HG03342 (cell line): ENCODE results near the gene S100A4.
"Not testable (repeated sequence)": the region's sequence is repeated elsewhere in the genome, so short reads cannot be mapped to it uniquely, and the experiment has no call there.

Source experiments
- ATAC-seq: cut with Tn5 transposase; IDR thresholded peaks from one replicate; pipeline ENCODE4 v1.9.1; 2021; ENCODE audit warnings: mild to moderate bottlenecking, moderate library complexity; ENCODE audit not compliant: unreplicated experiment

Gene S100A4

DNA sequence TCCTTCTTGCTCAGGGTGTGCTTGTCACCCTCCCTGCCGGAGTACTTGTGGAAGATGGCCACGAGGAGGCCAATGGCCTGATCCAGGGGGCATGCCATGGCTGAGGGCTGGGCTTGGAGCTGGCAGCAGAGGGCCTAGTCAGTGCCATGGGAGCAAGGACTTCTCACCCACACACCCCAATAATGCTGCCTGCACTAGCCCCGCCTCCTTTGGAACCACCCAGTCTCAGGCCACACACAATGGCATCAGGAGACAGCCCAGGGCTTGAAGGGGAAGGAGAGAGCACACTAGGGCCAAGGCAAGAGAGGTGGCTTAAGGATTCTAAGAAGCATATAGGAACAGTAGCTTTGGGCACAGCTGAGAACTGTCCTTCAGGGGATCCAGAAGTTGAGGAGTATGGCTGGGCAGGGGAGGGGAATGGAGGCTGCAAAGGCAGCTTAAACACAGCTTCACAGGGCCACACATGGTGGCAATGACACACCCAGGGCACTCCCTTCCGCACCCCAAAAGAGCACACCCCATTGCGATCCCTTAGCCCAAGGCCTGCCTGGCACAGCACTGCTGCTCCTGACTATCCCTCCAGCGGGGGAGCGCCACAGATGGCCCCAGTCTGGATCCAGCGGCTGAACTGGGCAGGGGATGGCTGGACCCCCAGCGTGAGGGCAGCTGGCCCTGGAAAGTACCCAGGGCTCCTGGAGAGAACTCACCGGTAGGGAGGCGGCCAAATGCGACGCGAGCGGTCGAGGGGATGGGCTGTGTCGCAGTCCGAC is 10.2 kb downstream of the S100A4 start, which contains the start of gene S100A6:
Gene S100A6 (minus strand): TSS at position 750 of the 770 bp plus-strand sequence. CDS start 652 bp downstream, at position 98.
- ATAC-seq = no peak

- ATAC-seq = no peak
Observed at GRCh38 chr1:153534925-153535241, 10.7 kb downstream of the S100A4 start.

DNA sequence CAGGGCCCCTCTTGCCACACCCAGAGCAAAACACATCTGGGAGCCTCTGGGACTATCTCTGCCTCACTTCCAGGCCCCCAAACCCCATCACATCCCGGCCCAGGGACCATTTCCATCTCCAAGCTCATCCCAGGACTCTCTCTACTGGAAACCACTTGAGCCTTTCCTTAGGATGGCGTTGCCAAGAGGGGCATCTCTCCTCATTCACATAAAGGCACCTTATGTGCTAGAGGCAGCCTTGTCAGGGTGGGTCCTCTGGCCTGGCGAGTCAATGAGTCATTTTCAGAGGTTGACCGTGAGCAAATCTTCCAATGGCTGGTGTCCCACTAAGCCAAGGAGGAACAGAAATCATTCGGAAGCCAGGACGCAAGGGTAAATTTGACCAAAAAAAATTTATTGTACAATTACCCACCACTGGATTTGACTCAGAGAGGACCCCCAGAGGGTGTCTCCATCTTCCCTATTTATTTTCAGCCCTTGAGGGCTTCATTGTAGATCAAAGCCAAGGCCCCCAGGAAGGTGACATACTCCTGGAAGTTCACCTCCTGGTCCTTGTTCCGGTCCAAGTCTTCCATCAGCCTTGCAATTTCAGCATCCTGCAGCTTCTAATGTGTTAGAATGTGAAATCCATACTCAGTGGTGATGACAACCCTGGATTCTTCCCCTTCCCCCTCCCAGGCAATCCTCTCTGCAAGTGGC is 11.2 kb downstream of the S100A4 start:
- ATAC-seq = no peak

DNA sequence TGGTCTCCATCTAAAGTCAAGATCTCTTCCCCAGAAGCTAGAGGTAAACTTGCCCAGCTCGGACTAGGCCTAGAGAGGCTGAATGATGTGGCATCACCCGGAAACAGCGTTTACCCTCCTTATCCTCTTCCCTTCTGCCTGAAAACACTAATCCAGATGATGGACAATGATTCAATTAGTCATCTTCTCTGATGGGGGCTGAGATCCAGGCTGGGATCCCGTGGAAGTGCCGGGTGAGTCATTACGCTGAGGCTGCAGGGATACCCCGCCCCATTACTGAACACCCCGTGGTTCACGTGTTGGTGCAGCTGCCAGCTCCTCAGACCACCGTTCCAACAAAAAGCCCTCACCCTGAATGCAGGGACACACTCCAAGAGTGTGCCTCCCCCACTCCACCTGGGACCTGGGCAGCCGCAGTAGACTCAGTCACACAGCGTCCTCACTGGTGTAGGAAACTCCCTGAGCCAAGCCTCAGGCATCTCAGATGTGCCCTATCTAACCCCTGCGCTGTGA is 11.9 kb downstream of the S100A4 start:
- ATAC-seq = no peak

GRCh38 chr1:153532769-153533599 is 12.6 kb downstream of the S100A4 start:
- ATAC-seq = no peak

DNA sequence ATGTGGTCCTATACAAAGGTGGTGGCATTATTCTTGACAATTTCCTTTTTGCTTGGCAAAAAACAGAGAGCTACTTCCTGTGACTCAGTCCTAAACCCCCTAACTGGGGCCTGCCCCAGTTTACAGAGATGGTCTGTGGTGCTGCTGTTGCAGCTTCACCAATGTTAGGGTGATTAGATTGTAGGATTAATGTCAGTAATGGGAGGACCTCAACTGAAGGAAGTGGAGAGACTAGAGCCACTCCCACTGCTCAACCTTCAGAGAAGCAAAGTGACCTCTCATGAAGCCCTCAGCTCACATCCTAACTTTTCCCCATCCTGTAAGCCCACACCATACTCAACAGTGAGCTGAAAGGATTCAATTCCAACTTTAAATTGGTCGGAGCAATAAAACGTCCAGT is 13.4 kb downstream of the S100A4 start:
- no peak for ATAC-seq

DNA sequence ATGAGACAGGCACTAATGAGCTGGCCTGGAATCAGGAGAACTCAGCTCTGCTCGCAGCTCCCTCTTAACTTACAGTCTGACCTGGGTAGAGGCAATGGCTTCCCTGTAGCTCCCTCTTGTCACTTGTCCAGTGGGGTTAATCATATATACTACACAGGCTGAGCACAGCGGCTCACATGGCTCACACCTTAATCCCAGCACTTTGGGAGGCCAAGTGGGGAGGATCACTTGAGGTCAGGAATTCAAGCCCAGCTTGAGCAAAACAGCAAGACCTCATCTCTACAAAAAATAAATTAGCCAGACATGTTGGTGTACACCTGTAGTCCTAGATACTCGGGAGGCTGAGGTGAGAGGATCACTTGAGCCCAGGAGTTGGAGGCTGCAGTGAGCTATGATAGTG is 14.0 kb downstream of the S100A4 start:
- ATAC-seq = no peak

DNA sequence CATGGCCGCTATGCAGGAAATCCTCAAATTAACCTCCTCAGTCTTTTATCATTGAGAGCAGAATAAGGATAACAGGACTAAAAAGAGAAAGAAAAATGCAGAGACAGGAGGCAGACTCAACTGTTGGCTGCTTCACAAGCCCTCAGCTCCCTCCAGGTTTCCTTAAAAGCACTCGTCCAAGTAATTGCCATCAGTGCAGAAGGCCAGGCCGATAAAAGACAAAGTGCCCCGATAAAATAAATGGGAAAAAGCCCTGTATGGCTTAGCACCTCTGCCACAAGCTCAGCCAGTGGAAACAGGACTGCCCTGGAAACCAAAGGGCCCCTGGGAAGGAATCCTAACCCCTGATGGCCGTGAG is 17.9 kb downstream of the S100A4 start:
- ATAC-seq = no peak

DNA sequence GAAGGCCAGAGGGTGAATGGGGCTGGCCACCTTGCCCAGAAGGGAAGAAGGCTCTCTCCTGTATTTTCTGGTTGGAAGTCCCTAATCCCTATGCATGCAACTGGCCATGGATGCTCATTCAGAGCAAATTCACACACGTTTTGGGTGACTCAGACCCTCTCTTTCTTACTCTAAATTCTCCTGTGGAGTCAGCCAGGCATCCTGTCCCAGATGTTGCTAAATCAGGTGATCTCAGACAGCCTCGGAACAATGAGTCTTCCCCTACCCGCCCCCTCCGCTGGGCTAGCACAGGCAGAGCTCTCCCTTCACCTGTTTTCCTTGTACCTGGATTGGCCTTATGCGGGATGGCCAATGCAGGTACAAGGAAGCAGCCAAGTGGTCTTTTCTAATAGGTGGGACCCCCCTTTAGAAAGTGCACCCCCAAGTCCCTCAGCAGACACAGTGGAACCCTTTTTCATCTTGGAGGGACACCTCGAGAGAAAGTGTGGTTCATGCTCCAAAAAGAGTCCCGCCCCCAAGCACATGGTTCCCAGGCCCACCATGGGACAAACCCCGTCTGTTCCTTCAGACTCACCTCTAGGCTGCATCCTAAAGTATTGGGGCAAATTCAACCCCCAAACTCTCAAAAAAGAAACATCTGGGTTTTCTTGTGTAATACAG is 18.5 kb downstream of the S100A4 start:
- no peak for ATAC-seq

DNA sequence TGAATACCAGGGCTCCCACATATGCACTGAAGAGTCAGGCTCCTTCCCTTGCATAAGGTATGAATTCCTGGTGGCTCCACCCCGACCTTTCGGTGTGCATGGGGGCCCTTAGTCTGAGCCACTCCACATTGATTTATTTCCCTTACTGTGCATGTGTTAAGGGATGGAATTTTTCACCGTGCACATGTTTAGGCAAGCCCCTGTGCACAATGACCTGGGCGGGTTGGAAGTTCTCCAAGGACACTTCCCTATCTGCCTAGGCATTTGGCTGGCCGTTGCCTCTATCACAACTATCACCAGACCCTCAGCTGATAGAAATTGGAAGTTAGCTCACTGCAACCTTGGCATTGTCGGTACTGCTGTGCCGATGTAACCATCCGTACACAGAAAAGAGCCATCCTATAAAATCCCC is 19.5 kb downstream of the S100A4 start:
- ATAC-seq = no peak

- ATAC-seq = no peak
Observed at GRCh38 chr1:153525088-153525728, 20.4 kb downstream of the S100A4 start.

- not testable (repeated sequence) for ATAC-seq
Observed at GRCh38 chr1:153522353-153523048, 23.1 kb downstream of the S100A4 start.

DNA sequence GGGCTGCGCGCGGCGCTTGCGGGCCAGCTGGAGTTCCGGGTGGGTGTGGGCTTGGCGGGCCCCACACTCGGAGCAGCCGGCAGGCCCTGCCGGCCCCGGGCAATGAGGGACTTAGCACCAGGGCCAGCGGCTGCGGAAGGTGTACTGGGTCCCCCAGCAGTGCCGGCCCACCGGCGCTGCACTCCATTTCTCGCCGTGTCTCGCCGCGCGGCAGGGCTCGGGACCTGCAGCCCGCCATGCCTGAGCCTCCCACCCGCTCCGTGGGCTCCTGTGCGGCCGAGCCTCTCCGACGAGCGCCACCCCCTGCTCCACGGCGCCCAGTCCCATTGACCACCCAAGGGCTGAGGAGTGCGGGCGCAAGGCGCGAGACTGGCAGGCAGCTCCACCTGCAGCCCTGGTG is 23.8 kb downstream of the S100A4 start:
- not testable (repeated sequence) for ATAC-seq

DNA sequence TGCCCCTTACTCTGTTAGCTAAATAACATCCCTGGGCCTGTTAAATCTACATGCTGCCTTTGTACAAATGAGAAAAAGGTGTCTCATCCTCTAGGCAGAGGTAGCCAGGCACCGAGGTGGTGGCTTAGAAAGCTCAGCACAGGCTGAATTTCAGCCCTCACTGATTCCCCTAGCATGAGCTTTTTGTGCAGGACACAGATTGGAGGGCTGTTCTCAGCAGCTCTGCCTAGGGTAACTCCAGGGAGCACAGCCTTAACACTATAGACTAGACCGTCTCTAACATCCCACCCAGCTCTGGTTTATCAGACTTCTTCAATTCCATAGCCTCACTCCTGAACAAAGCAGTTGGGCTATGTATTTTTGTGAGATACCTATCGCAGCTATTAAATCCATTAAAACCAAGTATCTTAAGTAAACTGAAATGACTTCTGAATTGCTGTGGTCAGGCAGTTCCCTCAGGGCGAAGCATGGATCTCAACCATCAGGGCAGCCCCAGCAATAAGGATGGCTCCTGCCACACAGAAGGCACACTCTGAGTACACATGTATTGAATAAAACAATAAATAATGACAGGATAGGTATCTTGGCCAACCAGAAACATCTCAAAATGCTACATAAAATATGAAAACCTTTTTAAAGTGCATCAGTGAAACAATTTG is 24.7 kb downstream of the S100A4 start:
- ATAC-seq = no peak

DNA sequence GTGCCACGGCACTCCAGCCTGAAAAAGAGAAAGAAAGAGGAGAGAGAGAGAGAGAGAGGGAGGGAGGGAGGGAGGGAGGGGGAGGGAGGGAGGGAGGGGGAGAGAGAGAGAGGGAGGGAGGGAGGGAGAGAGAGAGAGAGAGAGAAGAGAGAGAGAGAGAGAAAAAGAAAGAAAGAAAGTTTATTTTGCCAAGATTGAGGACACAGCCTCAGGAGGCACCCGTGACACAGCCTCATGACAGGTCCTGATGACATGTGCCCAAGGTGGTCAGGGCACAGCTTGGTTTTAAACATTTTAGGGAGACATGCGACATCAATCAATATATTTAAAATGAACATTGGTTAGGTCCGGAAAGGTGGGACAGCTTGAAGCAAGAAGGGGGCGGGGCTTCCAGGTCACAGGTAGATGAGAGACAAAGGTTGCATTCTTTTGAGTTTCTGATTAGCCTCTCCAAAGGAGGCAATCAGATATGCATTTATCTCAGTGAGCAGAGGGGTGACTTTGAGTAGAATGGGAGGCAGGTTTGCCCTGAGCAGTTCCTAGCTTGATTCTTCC is 25.4 kb downstream of the S100A4 start:
- ATAC-seq = not testable (repeated sequence)

- ATAC-seq = no peak
Observed at GRCh38 chr1:153519242-153519641, 26.4 kb downstream of the S100A4 start.

DNA sequence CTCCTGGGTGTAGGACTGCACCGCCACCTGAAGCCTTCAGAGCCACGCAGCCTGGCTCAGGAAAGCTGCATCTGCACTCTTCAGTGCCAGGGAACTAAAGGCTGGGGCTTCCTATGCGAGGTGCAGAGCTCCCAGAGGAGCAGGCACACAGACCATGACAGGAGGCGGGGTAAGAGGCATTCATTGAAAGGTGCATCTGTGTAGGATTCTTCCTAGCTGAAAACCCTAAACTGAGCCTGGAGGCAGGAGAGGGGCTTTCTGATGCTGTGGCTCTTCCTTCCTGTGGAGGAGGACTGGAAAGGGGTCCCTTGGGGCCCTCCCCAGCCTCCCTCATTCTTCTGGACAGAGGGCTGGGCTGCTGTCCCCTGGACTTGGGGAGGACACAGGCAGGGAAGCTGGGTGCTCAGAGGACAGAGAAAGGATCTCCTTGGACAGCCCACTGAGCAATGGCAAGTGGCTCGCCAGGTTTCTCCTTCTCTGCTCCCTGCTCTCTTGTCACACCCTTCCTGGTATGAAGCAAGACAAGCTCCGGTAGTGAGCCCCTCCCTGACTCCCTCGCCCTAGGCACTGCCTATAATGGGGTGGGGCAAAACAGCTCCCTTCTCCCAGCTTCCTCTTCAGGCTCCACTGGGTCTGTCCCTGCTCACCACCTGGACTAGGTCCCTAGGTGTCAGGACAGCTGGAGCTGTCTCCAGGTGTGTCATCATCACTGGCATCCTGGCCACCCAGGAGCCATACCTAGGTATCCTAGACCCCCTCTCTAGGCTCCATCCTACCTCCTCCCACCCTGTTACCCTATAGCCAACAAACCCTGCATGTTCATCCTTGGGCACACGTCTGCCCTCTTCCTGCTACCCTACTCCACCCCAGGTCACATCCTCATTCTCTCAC is 29.9 kb downstream of the S100A4 start:
- no peak for ATAC-seq

DNA sequence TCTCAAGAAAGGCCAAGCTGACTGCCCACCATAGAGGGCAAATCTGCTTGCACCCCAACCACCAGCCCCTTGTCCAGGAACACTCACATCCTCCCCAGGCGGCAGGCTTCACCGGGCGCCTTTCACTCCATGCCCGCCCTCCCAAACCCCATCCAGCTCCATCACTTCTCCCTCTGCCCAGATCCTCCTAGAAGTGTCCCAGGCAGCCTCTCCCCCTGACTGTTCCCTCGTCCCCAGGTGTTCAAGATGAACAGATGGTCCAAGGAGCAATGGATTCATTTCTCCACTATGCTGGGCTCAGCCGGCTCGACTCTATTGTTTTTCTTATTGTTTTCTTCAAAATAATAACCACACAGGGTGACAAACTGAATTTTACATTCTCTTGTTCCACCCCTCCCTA is 31.9 kb downstream of the S100A4 start:
- no peak for ATAC-seq
